Dermis blood vessel endothelial cell (primary cell): ENCODE results near the gene KLK6. TPM values are rescaled to one million over a fixed set of nuclear protein-coding genes. Genes with fewer than 3 reads are reported as not detected.

Source experiments
- DNase-seq: peaks from one replicate; pipeline ENCODE4 v3.0.0; 2010
- total RNA-seq: library from RNA; depleted of rRNA; stranded (reverse); fragments of >200 nt; gene quantifications from 2 replicates; pipeline ENCODE4 v1.2.3, GENCODE V29; 2014

Gene KLK6
- total RNA-seq, 1 donor from 2014 or later, result not detected

DNA sequence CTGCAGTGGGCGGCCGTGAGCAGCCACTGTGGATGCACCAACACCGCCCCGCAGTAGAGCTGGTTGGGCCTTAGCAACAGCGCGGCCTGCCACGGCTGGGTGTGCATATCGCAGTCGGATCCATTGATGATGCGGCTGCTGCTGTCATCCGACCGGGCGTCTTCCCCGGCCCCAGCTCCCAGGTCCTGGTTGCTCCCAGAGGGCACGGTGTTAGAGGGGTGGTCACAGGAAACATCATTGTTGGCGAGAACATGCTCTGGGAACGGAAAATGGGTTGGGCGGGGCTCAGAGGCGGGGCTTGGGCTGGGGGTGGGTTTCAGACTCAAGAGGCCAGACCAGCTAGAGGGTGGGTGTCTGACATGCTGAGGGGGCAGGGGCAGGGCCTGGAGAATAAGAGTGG lies 19.5 kb downstream of the KLK6 start:
- DNase-seq, result no peak

DNA sequence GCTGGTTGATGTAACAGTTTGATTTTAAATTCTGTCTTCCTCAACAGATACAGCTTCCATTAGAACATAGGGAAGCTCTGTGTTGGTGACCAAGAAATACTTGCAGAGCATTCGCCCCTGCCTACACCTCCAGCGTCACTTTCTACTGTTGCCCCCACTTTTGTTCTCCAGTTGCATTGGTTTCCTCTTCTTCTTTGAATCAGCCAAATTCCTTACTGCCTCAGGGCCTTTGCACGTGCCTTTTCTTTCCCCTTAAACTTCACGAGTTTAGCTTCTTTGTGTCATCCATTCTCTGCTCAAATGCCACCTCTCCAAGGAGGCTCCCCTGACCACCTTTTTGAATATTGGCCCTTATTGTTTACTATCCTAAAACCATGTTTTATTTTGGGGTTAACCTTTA lies 22.3 kb downstream of the KLK6 start:
- no peak for DNase-seq

DNA sequence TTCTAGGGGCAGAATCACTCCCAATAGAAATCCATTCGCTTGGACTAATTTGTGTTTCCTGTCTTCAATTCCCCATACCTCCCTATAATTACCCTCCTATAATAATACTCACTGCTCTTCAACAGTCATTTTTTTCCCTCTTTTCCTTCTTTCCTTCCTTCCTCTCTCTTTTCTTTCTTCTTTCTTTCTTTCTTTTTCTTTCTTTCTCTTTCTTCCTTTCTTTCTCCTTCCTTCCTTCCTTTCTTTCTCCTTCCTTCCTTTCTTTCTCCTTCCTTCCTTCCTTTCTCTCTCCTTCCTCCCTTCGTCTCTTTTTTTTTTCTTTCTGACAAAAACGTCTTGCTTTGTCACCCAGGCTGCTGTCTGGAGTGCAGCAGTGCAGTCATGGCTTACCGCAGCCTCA lies 24.6 kb downstream of the KLK6 start:
- no peak for DNase-seq

DNA sequence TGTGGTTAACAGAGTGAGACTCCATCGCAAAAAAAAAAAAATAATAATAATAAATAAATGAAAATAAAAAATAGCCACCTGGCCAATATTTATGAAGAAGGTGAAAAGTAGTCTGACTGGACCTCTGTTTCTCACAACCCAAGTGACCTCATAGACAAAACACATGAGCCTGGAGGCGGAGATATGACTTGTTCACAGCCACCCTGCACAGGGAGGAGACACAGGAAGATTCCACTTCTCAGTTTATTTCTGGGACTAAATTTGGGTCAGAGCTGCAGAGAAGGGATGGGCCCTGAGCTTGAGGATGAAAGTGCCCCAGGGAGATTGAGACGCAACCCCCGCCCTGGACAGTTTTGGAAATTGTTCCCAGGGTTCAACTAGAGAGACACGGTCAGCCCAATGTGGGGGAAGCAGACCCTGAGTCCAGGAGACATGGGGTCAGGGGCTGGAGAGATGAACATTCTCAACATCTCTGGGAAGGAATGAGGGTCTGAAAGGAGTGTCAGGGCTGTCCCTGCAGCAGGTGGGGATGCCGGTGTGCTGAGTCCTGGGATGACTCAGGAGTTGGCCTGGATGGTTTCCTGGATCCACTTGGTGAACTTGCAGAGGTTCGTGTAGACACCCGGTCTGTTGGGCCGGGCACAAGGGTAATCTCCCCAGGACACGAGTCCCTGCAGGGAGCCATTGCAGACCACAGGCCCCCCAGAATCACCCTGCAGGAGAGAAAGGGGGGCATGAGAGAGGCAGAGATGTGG lies 26.1 kb downstream of the KLK6 start:
- no peak for DNase-seq

DNA sequence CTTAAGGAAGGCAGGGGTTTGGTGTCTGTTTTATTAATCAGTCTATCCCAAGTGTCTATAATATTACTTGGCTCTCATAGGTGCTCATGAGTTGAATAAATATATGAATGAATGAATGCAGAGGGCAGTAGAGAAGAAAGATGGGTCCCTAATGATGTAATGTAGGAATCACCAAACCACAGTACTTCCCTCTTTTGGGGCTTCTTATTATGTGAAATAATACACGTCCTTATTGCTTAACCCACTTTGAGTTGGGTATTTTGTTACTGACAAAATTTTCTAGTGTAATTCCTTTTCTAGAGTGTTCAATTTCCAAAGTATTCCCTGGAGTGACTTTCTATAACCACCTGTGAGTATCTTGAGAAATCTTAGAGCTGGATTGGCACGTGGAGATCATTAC lies 29.8 kb downstream of the KLK6 start:
- no peak for DNase-seq

DNA sequence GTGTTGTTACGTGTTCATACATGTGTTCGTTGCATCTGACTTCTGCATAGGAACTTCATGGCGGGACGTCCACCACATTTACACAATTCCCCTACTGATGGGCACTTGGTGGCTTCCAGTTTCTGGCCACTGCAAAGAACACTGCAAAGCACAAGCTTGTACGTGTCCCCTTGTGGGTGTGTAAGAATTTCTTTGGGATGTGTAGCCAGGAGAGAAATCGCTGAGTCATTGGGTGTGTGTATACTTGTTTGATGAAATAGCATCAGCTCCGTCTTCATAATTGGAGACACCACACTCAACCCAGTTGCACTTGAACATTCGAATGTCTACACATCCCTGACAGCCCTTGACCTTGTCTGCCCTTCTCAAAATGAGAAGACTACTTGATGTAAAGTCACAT lies 35.8 kb downstream of the KLK6 start:
- no peak for DNase-seq

DNA sequence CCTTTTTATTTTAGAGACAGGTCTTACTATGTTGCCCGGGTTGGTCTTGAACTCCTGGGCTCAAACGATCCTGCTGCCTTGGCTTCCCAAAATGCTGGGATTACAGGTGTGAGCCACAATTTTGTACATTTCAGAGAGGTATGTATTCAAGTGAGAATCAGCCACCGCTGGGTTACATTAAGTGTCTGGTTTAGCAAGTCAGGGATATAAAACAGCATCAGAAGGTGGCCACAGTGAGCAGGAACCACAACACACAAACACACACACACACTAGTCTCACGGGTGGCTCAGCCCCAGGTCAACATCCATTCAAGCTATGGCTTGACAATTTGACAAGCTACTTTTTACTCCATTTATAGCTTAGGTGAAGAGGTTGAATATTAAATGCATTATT lies 36.7 kb downstream of the KLK6 start:
- no peak for DNase-seq

DNA sequence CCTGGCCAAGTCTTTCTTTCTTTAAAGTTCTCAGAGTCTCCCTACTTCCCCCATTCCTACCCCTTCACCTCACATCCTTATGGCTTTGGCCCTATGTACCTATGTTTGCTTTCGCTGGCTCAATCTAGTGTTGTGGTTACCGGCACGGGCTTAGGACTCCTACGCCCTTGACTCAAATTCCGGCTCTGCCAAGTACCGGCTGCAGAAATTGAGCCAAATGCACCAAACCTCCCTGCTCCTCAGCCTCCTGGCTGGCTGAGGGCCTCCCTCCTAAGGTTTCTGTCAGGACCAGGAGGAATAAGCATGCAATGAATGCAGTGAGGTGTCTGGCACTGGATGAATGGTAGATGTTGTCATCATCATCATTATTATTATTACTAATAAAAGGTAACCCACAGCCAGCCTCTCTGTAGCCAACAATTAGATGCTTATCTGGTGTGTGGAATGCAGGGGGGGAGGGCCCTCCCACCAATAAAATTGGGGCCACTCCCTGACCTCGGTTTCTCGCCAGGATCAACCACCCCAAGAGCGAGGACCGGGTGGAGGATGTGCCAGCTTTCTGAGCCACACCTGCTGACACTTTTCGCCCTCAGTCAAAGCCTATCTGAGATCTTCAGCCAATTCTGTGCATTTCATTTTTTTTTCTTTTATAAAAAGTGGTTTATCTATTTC lies 37.2 kb downstream of the KLK6 start:
- DNase-seq, result no peak

DNA sequence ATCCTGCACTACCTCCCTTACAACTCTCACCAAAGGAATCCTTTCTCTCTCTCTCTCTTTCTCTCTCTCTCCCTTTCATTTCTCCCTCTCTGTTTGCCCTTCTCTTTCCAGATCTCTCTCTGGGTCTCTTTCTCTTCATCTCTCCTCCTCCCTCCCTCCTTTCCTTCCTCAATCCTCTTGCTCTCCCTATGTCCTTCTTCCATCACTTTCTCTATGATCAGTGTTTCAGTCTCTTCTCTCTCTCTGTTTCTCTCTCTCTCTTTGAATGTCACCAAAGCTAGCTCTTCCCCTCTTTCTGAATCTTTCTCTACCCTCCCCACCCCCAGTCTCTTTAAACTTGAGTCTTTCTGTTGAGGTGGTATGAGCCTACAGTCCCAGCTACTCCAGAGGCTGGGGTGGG lies 38.4 kb downstream of the KLK6 start:
- no peak for DNase-seq

DNA sequence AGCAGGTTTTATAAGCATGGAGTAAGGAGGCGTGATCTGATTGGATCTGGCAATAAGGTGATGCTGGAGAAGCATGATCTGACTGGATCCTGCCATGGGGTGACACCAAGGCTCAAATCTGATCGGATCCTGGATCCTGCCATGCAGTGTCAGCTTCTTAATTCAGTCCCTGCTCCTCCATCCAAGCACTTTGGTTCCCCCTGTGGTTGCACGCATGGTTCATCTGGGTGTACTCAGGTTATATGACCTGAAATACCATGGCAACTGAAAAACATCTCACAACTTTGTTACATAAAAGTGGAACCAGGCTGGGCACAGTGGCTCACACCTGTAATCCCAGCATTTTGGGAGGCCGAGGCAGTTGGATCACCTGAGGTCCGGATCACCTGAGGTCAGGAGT lies 40.6 kb downstream of the KLK6 start:
- DNase-seq, result no peak

DNA sequence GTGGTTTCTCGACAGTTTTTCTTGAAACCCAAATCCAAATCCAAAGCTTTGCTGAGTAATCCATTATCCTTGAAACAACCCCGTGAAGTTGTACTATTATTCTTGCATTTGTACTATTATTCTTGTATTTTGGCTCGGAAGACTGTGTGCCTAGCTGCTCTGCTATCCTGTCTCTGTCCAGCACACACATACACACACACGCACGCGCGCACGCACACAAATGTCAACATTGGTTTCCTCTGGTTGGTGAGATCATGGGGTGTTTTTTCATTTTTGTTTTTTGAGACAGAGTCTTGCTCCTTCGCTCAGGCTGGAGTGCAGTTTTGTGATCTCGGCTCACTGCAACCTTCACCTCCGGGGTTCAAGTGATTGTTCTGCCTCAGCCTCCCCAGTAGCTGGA lies 43.2 kb downstream of the KLK6 start:
- DNase-seq, result no peak

DNA sequence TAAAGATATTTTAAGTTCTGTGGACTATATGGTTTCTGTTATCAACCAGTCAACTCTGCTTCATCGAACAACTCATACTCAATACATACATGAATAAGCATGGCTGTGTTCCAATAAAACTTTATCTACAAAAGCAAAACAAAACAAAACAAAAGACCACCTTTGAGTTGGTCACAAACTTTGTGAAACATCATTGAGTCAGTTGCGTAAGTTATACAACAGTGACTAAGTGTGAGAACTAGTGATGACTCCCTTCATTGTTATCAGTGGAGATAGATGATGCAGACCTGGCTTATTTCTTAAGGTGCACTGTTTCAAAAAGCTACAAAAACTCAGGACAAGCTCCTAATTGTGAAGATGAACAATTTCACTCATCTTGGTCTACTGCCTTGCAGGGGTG lies 43.7 kb downstream of the KLK6 start:
- DNase-seq, result no peak

DNA sequence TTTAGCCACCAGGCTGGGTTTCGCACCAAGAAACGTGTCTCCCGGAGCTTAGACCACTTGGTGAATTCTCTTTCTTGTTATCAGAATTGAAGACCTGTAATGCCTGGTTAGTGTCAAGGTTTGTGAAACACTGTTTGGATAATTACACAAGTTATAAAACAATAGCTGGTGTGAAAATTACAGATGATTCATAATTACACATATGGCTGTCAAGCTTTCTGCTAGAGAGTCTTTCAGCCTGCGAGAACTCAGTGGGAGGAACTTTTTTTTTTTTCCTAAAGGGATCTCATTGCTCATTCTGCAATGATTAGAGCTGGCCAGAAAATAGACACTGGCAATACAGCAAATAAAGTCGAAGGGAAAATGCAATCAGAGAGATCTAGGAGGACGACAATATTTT lies 44.8 kb downstream of the KLK6 start:
- no peak for DNase-seq

DNA sequence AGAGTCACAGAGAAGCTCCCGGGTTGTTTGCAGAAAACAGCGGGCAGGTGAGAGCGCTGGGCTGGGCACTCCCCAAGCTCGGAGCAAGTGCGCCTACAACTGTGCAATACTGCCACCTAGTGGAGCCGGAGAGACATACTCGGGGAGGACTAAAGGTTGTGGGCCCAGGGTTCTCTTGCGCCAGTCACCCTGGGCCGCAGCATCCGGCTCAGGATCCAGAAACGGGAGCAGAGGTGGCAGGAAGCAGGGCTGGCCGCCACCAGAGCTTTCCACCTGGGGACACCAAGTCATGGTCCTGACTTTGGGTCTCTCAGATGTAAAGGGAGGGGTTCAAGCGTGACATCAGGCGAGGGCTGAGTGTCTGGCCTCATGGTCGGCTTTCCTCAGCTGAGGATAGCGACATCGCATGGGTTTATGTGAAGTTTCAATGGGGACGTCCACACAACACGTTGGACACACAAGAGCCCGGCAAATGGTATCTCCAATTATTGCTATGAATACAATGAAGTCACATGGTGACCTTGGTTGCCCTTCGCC lies 47.0 kb downstream of the KLK6 start:
- DNase-seq, result peak; percentile 90

DNA sequence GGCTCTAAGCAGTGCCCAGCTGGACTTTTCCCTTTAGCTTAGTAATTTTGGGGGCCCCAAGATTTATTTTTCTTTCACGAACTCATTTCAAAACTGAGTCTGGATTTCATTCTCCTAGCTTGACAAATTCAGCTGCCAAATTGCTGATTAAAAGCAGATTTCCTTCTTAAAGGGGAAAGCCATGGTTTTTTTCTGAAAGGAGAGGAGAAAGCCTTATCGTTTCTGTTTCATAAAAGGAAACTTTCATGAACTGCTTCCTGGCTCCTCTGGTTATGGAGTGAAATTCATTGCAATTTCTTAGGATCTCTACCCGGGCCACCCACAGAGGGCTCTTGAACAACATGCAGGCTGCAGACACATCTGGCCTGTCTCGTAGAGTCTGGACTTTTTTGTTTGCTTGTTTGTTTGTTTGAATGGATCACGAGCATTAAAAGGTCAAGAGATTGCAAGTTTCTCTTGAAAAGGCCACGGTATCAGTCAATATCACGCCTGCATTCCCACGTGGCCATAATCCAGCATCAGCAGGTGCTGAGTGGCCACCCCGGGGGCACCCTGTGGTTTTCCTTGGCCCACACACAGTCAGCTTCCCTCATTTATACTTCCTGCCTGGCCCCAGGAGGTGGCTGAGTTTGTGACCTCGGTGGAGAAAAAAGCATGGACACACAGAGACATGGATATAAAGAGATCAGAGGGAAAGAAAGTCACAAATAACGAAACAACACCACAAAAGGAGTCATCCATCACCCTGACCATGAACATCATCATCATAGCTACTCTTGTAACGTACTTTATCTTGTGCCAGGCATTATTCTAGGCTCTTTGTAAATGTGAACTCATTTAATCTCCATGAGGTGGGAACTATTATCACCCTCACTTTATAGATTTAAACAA lies 47.7 kb downstream of the KLK6 start:
- no peak for DNase-seq

DNA sequence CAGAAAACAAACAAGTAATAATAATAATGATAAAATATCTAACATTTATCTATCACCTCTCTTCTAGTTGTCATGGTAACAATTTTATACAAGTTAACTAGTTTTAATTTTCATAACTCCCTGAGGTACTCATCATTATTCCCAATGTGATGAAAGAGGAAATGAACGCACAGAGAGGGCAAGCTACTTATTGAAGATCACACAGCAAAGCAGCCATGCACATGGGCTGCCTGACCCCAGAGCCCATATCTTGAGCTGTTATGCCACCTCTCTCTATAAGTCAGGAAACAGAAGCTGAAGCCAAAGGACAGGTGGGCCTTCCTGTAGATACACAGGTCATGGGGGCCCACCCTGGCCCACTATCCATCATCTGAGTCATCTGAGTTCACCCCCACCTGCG lies 53.3 kb downstream of the KLK6 start:
- DNase-seq, result no peak

DNA sequence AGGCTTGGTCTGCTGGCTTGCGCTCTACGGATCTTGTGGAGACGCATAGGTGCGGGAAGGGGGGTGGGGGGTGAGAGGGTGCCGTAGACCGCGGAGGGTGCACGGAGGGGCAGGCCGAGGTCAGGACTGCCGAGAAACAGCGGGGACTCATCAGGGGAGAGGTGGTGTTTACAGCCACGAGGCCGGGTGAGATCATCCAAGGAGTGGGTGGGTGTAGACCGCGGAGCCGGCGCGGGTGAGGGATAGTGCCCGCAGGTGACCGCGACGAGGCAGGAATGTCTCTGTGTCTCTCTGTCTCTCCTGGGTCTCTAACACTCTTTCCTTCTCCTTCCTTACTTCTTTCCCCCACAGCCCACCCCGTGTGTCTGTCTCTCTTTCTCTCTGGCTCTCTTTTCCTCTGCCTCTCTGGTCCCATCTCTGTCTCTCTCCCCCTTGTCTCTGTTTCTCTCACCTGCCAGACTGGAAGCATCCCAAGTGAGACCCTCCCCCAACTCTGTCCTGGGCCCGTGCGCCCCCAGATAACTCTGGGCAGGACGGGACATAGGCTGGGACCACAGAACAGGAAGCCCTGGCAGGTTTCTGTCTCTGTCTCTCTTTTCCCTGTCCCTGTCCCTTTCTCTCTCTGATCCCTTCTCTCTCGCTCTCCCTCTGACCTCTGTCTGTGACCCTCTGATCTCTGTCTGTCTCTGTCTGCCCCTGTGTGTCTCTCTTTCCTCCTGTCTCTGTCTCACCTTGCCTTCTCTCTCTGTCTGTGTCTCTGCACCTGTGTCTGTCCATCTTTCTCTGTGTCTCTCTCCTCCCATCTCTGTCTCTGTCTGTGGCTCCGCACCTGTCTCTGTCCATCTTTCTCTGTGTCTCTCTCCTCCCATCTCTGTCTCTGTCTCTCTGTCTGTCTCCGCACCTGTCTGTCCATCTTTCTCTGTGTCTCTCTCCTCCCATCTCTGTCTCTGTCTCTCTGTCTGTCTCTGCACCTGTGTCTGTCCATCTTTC lies 56.4 kb downstream of the KLK6 start:
- DNase-seq, result no peak

DNA sequence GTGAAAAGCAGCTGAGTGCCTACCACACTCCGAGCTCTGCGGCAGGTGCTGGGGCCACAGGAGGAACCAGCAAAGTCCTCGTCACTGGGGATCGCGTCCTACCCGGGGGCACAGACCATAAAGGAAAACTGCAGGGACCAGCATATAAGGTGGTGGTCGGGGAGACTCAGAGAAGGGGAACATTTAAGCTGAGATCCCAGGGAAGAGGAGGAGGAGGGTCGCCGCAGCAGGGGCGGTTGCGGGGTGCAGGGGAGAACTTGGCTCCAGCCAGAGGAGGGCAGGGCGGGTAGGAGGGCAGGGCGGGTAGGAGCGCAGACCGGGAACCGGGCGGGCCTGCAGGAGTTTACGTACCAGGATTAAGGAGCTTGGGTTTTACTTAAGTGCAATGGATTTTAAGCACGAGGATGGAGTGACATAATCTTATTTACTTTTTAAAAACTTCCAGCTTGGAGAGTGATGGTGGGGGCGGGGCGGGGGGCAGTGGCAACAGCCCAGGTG lies 57.2 kb downstream of the KLK6 start:
- DNase-seq, result no peak

DNA sequence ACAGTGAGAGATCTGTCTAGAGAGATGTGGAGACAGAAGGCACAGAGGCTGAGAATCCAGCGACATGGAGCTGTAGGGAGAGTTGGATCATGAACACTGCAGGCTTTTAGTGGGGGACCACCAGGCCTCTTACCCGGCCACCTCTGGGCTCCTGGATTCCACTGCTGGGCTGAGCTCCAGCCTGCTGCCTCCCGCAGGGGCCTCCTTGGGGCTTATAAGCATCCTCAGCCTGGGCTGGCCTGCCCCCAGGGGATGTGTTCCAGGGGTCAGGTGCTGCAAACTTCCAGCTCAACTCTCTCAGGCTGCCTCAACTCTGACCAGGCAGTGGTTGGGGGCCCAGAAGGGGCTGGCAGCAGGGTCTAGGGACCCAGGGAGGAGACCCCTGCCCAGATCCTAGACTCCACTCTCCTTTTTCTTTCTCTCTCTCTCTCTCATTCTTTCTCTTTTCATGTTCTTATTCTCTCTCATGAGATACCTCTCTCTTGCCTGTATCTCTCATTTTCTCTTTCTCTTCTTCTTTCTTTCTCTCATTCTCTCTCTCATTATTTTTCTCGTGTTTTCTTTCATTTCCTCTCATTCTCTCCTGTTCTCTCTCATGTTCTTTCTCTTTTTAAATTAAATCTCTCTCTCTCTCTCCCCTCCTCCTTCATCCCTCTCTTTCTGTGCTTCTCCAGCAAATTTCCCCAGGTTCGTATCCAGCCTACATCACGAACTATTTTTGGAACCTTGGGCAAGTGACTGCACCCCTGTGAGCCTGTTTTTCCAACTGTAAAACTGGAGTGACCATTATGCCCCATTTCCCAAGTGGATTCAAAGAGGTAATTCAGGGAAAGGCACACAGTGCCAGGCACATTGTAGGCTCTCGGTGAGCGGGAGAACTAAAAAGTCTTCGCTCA lies 57.9 kb downstream of the KLK6 start, which contains the start of gene KLK4:
KLK4 (minus strand) TSS at position 190 of the 896 bp plus-strand sequence. CDS start 657 bp downstream, outside the sequence.
- DNase-seq, result no peak

DNA sequence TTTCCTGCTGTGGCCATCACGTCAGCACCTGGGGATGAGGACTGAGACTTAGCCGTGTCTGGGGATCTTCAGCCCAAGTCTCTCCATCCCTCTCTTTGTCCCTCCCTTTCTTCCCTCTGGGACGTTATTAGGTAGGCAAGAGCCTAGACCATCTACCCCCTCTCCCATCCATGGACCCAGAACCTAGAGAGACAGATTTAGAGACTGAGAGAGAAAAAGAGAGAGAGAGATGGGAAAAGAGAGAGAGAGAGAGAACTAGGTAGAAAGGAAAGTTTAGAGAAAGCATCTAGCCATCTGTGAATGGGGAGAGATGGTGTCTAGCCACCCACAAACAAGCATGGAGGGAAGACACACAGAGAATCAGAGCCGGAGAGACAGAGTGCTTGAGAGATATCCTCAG lies 58.7 kb downstream of the KLK6 start:
- no peak for DNase-seq
